ENCODE measurements around the gene MBP. TPM values are rescaled to one million over a fixed set of nuclear protein-coding genes. Genes with fewer than 3 reads are reported as not detected.

MBP gene
- total and polyA plus RNA-seq, 2 donors (not counting 3 experiments of a cell fraction or from before 2014, with no cell fraction given): 1.7 to 2.3 TPM

GRCh38 chr18:76982038-76982437 lies 150.5 kb downstream of the MBP start:
- POLR2A ChIA-PET: no interaction called here
- no peak overlapping the region for H3K4me2 ChIP-seq (ENCODE audit: insufficient read depth, low read length)
- CTCF ChIA-PET: interaction anchor here (0.8 to 8.0 kb wide), 15 partner anchors 8 to 229 kb away, joined by 3 to 140 read pairs (median 5); no protein-coding TSS in a partner anchor
- H3K9me1 ChIP-seq (replicated peaks; ENCODE audit: control insufficient read depth, extremely low read depth, insufficient read depth, low read length): no peaks in the 10 kb centered on the region
- H3K4me3 ChIP-seq (replicated peaks in 1 of 3; ENCODE audit: insufficient read depth in 1 of 3, low read depth in 1 of 3, low read length in 3 of 3): no peak overlapping the region
- no peak for DNase-seq (ENCODE audit: low read depth, low spot score)
- H3K79me2 ChIP-seq (ENCODE audit: control insufficient read depth, insufficient read depth, low read length): no peaks in the 10 kb centered on the region
- dilution Hi-C loops (cut with MboI; ENCODE audit: extremely low pct_ligation_motif_present, low sequenced_read_pairs) (no loop called here), intact Hi-C loops (cut with micrococcal nuclease) (loop anchor here (5.0 kb wide), 1 partner anchor 75 kb away; no protein-coding TSS in a partner anchor)
- no peaks in the 10 kb centered on the region for H3K4me1 ChIP-seq (ENCODE audit: control insufficient read depth, extremely low read depth, insufficient read depth, low read length)
- no TSS peak for BruUV-seq (replicated peaks)
- TF ChIP-seq MAX (IDR thresholded peaks at IDR 0.05; ENCODE audit: insufficient read depth, insufficient read length) (no peak), POLR2A (IDR thresholded peaks at IDR 0.05; ENCODE audit: low read depth, low read length) (no peak), EZH2 (IDR thresholded peaks at IDR 0.05; ENCODE audit: borderline replicate concordance, low read depth, low read length, severe bottlenecking) (no peak), JUN (IDR thresholded peaks at IDR 0.05; ENCODE audit: borderline replicate concordance, insufficient read depth, insufficient read length, low read depth) (no peak), POLR2AphosphoS5 (IDR thresholded peaks at IDR 0.05; ENCODE audit: insufficient read depth, low read depth, low read length) (no peak), GATA2 (IDR thresholded peaks at IDR 0.05; ENCODE audit: insufficient read depth, insufficient read length, low read depth, low read length) (no peak), MYC (IDR thresholded peaks at IDR 0.05; ENCODE audit: low read depth, low read length) (no peak), CTCF (IDR thresholded peaks at IDR 0.05; ENCODE audit: extremely low read depth in 1 of 2, insufficient read depth in 1 of 2, low read depth in 1 of 2, low read length in 2 of 2) (no peak), FOS (IDR thresholded peaks at IDR 0.05; ENCODE audit: borderline replicate concordance, insufficient read depth, low read length) (no peak)
- H3K9me3 ChIP-seq (replicated peaks; ENCODE audit: control insufficient read depth, insufficient read depth, low read length): no peaks in the 10 kb centered on the region
- no peaks in the 10 kb centered on the region for H3K36me3 ChIP-seq (ENCODE audit: control insufficient read depth in 2 of 2, extremely low read depth in 1 of 2, insufficient read depth in 2 of 2, low read length in 2 of 2)
- H3K9ac ChIP-seq (replicated peaks; ENCODE audit: extremely low read depth, insufficient read depth, low read length): no peak overlapping the region
- no peak overlapping the region for H3K27ac ChIP-seq (ENCODE audit: insufficient read depth, low read depth, low read length)
- no peak overlapping the region for H2AFZ ChIP-seq (ENCODE audit: low read depth, low read length)
- H4K20me1 ChIP-seq (replicated peaks; ENCODE audit: control insufficient read depth, extremely low read depth, insufficient read depth, low read length): no peaks in the 10 kb centered on the region
- FAIRE-seq: no peak
- peaks cover 0 to 4% of the 10 kb centered on the region in 2 experiments for H3K27me3 ChIP-seq (ENCODE audit: control insufficient read depth in 2 of 2, insufficient read depth in 2 of 2, low read length in 2 of 2)

Data from endothelial cell of umbilical vein (primary cell).